Measurements from ENCODE around the gene USH1G.

Gene USH1G

GRCh38 chr17:74953134-74953687 lies 30.2 kb upstream of the USH1G start:
- no peak for DNase-seq

GRCh38 chr17:74952431-74953133 lies 29.5 kb upstream of the USH1G start:
- no peak for DNase-seq

GRCh38 chr17:74951680-74952421 lies 28.8 kb upstream of the USH1G start:
- DNase-seq = no peak

GRCh38 chr17:74951065-74951464 lies 28.0 kb upstream of the USH1G start:
- no peak for DNase-seq

GRCh38 chr17:74950207-74950606 lies 27.2 kb upstream of the USH1G start:
- DNase-seq = no peak

GRCh38 chr17:74949455-74950115 lies 26.5 kb upstream of the USH1G start:
- no peak for DNase-seq

GRCh38 chr17:74947041-74947754 lies 24.1 kb upstream of the USH1G start:
- DNase-seq = no peak

GRCh38 chr17:74946641-74947040 lies 23.6 kb upstream of the USH1G start:
- no peak for DNase-seq

- DNase-seq = no peak
Observed at GRCh38 chr17:74945543-74945942, 22.5 kb upstream of the USH1G start.

- DNase-seq = no peak
Observed at GRCh38 chr17:74943808-74944522, 20.9 kb upstream of the USH1G start.

- no peak for DNase-seq
Observed at GRCh38 chr17:74941128-74941725, 18.2 kb upstream of the USH1G start.

- DNase-seq = no peak
Observed at GRCh38 chr17:74939534-74939933, 16.5 kb upstream of the USH1G start.

GRCh38 chr17:74938194-74938950 lies 15.3 kb upstream of the USH1G start:
- DNase-seq = no peak

- no peak for DNase-seq
Observed at GRCh38 chr17:74937064-74938051, 14.3 kb upstream of the USH1G start.

GRCh38 chr17:74936470-74936799 lies 13.4 kb upstream of the USH1G start:
- DNase-seq = no peak

GRCh38 chr17:74935585-74936469 lies 12.8 kb upstream of the USH1G start, which contains the start of gene OTOP3:
OTOP3 (plus strand) TSS chr17:74935898; CDS start chr17:74935922, 24 bp downstream.
- DNase-seq = no peak

GRCh38 chr17:74935048-74935447 lies 12.0 kb upstream of the USH1G start:
- DNase-seq = no peak

GRCh38 chr17:74930535-74931036 lies 7.5 kb upstream of the USH1G start:
- no peak for DNase-seq

- DNase-seq = no peak
Observed at GRCh38 chr17:74928786-74929185, 5.7 kb upstream of the USH1G start.

All from hematopoietic multipotent progenitor cell treated with erythropoietin and hydrocortisone succinate and interleukin-3 and kit ligand, for 8 days (in vitro differentiated cells).